GM23248 (cell line): ENCODE measurements around the gene KCNC1. TPM values are rescaled to one million over a fixed set of nuclear protein-coding genes. Genes with fewer than 3 reads are reported as not detected.

Experiments used
- DNase-seq: peaks from one replicate; pipeline ENCODE4 v3.0.0-alpha.2; 2015
- H2AFZ ChIP-seq: fragments of 200-600 bp; sonication (generic); 2 replicates; pipeline ENCODE4 v1.6.1; 2016; ENCODE audit warnings: antibody characterized with exemption
- H3F3A ChIP-seq: fragments of 200-600 bp; sonication (generic); 2 replicates; pipeline ENCODE4 v1.6.1; 2016; ENCODE audit warnings: mild to moderate bottlenecking, antibody characterized with exemption, mixed run types; ENCODE audit not compliant: insufficient read depth
- H3K27ac ChIP-seq: fragments of 200-600 bp; sonication (generic); 2 replicates; pipeline ENCODE4 v1.5.1; 2016; ENCODE audit warnings: mild to moderate bottlenecking
- H3K27me3 ChIP-seq: fragments of 200-600 bp; sonication (generic); replicated peaks from 2 replicates; pipeline ENCODE4 v1.6.1; 2016; ENCODE audit warnings: mild to moderate bottlenecking; ENCODE audit not compliant: insufficient read depth
- H3K36me3 ChIP-seq: fragments of 200-600 bp; sonication (generic); 2 replicates; pipeline ENCODE4 v1.6.1; 2016; ENCODE audit warnings: low read depth, mild to moderate bottlenecking
- H3K4me1 ChIP-seq: fragments of 200-600 bp; sonication (generic); 2 replicates; pipeline ENCODE4 v1.6.1; 2016; ENCODE audit warnings: mild to moderate bottlenecking; ENCODE audit not compliant: insufficient read depth
- H3K4me2 ChIP-seq: fragments of 200-600 bp; sonication (generic); one replicate; pipeline ENCODE4 v1.6.1; 2016; ENCODE audit warnings: mild to moderate bottlenecking; ENCODE audit not compliant: unreplicated experiment
- H3K4me3 ChIP-seq: fragments of 200-600 bp; sonication (generic); 2 replicates; pipeline ENCODE4 v1.5.1; 2016; ENCODE audit warnings: mild to moderate bottlenecking
- H3K79me2 ChIP-seq: fragments of 200-600 bp; sonication (generic); 2 replicates; pipeline ENCODE4 v1.6.1; 2016; ENCODE audit warnings: mild to moderate bottlenecking; ENCODE audit not compliant: insufficient read depth
- H3K9ac ChIP-seq: fragments of 200-600 bp; sonication (generic); 2 replicates; pipeline ENCODE4 v1.6.1; 2016; ENCODE audit warnings: mild to moderate bottlenecking
- H3K9me2 ChIP-seq: fragments of 200-600 bp; sonication (generic); 2 replicates; pipeline ENCODE4 v1.6.1; 2016; ENCODE audit warnings: mixed run types, mild to moderate bottlenecking, moderate library complexity; ENCODE audit not compliant: insufficient read depth
- H3K9me3 ChIP-seq: fragments of 200-600 bp; sonication (generic); one replicate; pipeline ENCODE4 v1.6.1; 2017; ENCODE audit warnings: low read depth
- H4K20me1 ChIP-seq: fragments of 200-600 bp; sonication (generic); 2 replicates; pipeline ENCODE4 v1.6.0; 2016; ENCODE audit not compliant: insufficient read depth
- EZH2 ChIP-seq: fragments of 200-600 bp; sonication (generic); IDR thresholded peaks from 2 replicates; pipeline ENCODE4 v1.6.1; 2018; ENCODE audit warnings: antibody characterized with exemption, mild to moderate bottlenecking; ENCODE audit not compliant: insufficient read depth, poor library complexity, severe bottlenecking
- EZH2phosphoT487 ChIP-seq: fragments of 200-600 bp; sonication (generic); IDR thresholded peaks from 2 replicates; pipeline ENCODE4 v1.6.1; 2018; ENCODE audit warnings: antibody characterized with exemption, moderate library complexity, mild to moderate bottlenecking, low read depth; ENCODE audit not compliant: insufficient read depth
- WGBS, 2 experiments: methylation state at CpG; one replicate each; pipeline ENCODE4 v1.1.6; 2015 to 2017; ENCODE audit warnings: low lambda C conversion rate in 2 of 2, low coverage in 1 of 2; ENCODE audit errors: missing lambda C conversion rate in 2 of 2; 5-methylcytosine and 5-hydroxymethylcytosine counted together
- in situ Hi-C: fragments of 300-500 bp; cut with MboI; formaldehyde crosslinking; loops from 2 replicates; pipeline ENCODE4 v1.15.0; 2020
- polyA plus RNA-seq: library from polyadenylated mRNA; unstranded; fragments of >200 nt; fragmentation: Nextera tagmentation; extraction: Ambion mirVana; gene quantifications from 2 replicates; pipeline ENCODE4 v1.2.1, GENCODE V29; 2016
- total RNA-seq: library from RNA; depleted of rRNA; stranded (reverse); fragments of >200 nt; shearing (Covaris generic); gene quantifications from 2 replicates; pipeline ENCODE4 v1.2.3, GENCODE V29; 2014

The KCNC1 gene
- total and polyA plus RNA-seq, 2 experiments from 2014 or later = not detected

- Histone ChIP-seq H2AFZ (no peak overlapping the region), H3K9me2 (no peaks in the 10 kb centered on the region), H3K9ac (no peak overlapping the region), H3K9me3 (no peaks in the 10 kb centered on the region), H3K4me2 (no peak overlapping the region), H4K20me1 (no peaks in the 10 kb centered on the region), H3K27me3 (no peaks in the 10 kb centered on the region), H3K79me2 (no peaks in the 10 kb centered on the region), H3K36me3 (no peaks in the 10 kb centered on the region), H3K4me3 (no peak overlapping the region), H3K4me1 (no peaks in the 10 kb centered on the region), H3F3A (no peaks in the 10 kb centered on the region), H3K27ac (no peak overlapping the region)
- WGBS, 2 experiments = 23 to 35% methylated on average over 4 of the region's 4 CpGs
- TF ChIP-seq EZH2 = no peak
- TF ChIP-seq EZH2phosphoT487 = no peak
- in situ Hi-C loops = no loop called here
- DNase-seq = no peak
These were observed 72.5 kb downstream of the KCNC1 start for GRCh38 chr11:17807034-17807433.

DNA sequence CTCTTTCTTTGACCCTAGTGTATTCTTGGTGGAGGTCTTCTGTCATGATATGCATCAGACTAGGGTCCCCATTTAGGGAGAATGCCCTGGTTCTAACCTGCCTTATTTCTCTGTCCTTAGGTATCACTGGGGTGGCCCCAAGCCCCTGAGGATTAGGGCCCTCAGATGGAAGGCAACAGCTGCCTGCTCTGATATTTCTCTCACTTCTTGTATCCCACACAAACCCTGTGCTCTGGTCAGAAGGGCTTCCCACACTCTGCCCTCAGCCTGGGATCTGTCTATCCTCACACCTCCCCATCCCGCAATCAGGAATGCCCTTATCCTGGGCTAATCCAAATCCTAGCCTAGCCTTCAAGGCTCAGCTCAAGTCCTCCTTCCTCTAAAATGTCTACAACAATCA is 75.5 kb downstream of the KCNC1 start:
- Histone ChIP-seq H3F3A (no peaks in the 10 kb centered on the region), H4K20me1 (no peaks in the 10 kb centered on the region), H2AFZ (no peak overlapping the region), H3K4me3 (no peak overlapping the region), H3K27ac (no peak overlapping the region), H3K79me2 (no peaks in the 10 kb centered on the region), H3K9me3 (no peaks in the 10 kb centered on the region), H3K36me3 (no peaks in the 10 kb centered on the region), H3K9ac (no peak overlapping the region), H3K9me2 (no peaks in the 10 kb centered on the region), H3K4me1 (0 out of 2 replicates have a peak, but pooled peaks cover 8% of the 10 kb centered on the region), H3K27me3 (no peaks in the 10 kb centered on the region), H3K4me2 (no peak overlapping the region)
- 100% methylated on average over 1 of the region's 1 CpG for WGBS, 2 experiments
- in situ Hi-C loops = no loop called here
- no peak for DNase-seq
- no peak for TF ChIP-seq EZH2
- no peak for TF ChIP-seq EZH2phosphoT487

DNA sequence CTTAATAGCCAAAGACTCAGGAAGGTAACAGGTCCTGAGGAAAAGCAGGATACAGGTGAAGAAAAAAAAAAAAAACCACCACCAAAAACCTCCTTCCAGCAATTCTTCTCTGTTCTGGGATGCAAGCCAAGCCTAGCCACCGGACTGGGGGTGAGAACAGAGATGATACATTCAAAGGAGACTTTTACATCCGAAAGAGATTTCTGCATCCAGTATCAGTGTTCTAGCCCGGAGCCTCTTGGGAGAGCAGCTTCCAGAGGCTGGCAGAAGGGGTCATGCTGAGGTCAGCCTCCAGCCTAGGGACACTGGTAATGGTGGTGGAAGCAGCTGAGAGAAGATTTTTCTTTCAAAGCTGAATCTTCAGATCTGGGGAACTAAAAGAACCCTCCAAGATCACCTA is 76.2 kb downstream of the KCNC1 start:
- Histone ChIP-seq H3K36me3 (no peaks in the 10 kb centered on the region), H3K27ac (no peak overlapping the region), H2AFZ (no peak overlapping the region), H4K20me1 (no peaks in the 10 kb centered on the region), H3K9me3 (no peaks in the 10 kb centered on the region), H3K79me2 (no peaks in the 10 kb centered on the region), H3K4me3 (no peak overlapping the region), H3K9ac (no peak overlapping the region), H3K27me3 (no peaks in the 10 kb centered on the region), H3F3A (no peaks in the 10 kb centered on the region), H3K9me2 (no peaks in the 10 kb centered on the region), H3K4me2 (no peak overlapping the region), H3K4me1 (0 out of 2 replicates have a peak, but pooled peaks cover 8% of the 10 kb centered on the region)
- in situ Hi-C loops = no loop called here
- DNase-seq = peak; percentile 39
- WGBS, 2 experiments = 51 to 60% methylated on average over 3 of the region's 3 CpGs
- TF ChIP-seq EZH2phosphoT487 = no peak
- TF ChIP-seq EZH2 = no peak

DNA sequence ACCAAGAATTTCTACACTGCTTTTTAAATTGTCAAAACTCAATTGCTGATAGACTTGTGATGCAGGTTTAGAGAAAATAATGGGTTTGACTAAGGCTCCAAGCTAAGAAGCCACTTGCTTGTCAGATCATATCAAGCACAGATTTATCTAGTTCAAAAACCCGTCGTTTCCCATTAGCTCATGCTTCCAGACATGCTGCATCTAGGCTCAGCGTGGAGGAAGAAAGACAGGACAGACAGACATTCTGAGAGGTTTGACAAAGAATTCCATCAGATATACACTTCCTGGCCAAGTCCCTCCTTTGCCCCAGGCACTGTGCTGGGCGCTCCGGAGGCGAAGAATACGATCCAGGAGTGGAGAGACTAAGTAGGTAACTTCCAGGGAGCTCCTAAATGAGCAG is 76.8 kb downstream of the KCNC1 start:
- H3F3A ChIP-seq = no peaks in the 10 kb centered on the region
- 0 out of 2 replicates have a peak, but pooled peaks cover 8% of the 10 kb centered on the region for H3K4me1 ChIP-seq
- no peak for TF ChIP-seq EZH2
- no peak for TF ChIP-seq EZH2phosphoT487

More for the DNA sequence above, 76.8 kb downstream of the KCNC1 start:
- in situ Hi-C loops = no loop called here
- Histone ChIP-seq H4K20me1 (no peaks in the 10 kb centered on the region), H3K9me2 (no peaks in the 10 kb centered on the region), H3K4me2 (no peak overlapping the region), H3K27me3 (no peaks in the 10 kb centered on the region), H3K9me3 (no peaks in the 10 kb centered on the region), H3K9ac (no peak overlapping the region), H3K27ac (no peak overlapping the region), H3K79me2 (no peaks in the 10 kb centered on the region), H3K4me3 (no peak overlapping the region), H2AFZ (no peak overlapping the region), H3K36me3 (no peaks in the 10 kb centered on the region)
- DNase-seq = no peak
- 74 to 78% methylated on average over 7 of the region's 7 CpGs for WGBS, 2 experiments
